Measurements from ENCODE around the gene SCNN1A. TPM values are rescaled to one million over a fixed set of nuclear protein-coding genes. Genes with fewer than 3 reads are reported as not detected.

SCNN1A gene
- total and polyA plus RNA-seq, 2 of the 4 experiments (the other 2 are of a cell fraction) = 0.41 TPM; not detected in 1

DNA sequence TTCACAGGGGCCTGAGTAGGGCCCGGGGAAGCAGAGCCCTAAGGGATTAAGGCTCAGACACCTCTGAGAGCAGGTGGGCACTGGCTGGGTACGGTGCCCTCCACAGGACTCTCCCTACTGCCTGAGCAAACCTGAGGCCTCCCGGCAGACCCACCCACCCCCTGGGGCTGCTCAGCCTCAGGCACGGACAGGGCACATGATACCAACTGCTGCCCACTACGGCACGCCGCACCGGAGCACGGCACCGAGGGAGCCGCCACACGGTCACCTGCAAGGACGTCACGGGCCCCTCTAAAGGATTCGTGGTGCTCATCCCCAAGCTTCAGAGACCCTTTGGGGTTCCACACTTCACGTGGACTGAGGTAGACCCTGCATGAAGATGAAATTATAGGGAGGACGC, 15.7 kb upstream of the SCNN1A start:
- Histone ChIP-seq H3K9ac (ENCODE audit: low read depth, low read length) (no peak overlapping the region), H3K4me2 (ENCODE audit: low read depth, low read length) (no peak overlapping the region), H3K9me1 (ENCODE audit: insufficient read depth, low read length) (peaks cover 19% of the 10 kb centered on the region; the same call in 1 of the 2 replicates), H3K36me3 (ENCODE audit: control insufficient read depth, insufficient read depth, low read length) (peaks cover 59% of the 10 kb centered on the region), H3K23ac (ENCODE audit: low read depth, low read length) (no peak overlapping the region), H3K4me3 (ENCODE audit: insufficient read depth, low read depth, low read length) (no peak overlapping the region), H2AFZ (replicated peaks; ENCODE audit: low read length, poor library complexity) (no peak overlapping the region), H3K27ac (ENCODE audit: insufficient read depth, low read length) (no peak overlapping the region), H2AK5ac (ENCODE audit: low read depth, low read length) (no peak overlapping the region), H3K4ac (ENCODE audit: low read depth, low read length) (no peak overlapping the region), H4K20me1 (ENCODE audit: insufficient read depth, low read length) (0 out of 2 replicates have a peak, but pooled peaks cover 3% of the 10 kb centered on the region), H3K79me1 (ENCODE audit: low read depth in 1 of 2, low read length in 2 of 2) (peaks cover 7 to 31% of the 10 kb centered on the region in 2 experiments; a peak in 2 of 4 replicates), H2BK120ac (ENCODE audit: low read depth, low read length) (no peak overlapping the region), H2BK20ac (ENCODE audit: low read depth, low read length) (no peak overlapping the region), H3K4me1 (ENCODE audit: control insufficient read depth, insufficient read depth, low read length) (peaks cover 2% of the 10 kb centered on the region; the same call in 1 of the 2 replicates), H4K91ac (ENCODE audit: insufficient read depth, low read depth, low read length) (no peak overlapping the region), H3K9me3 (ENCODE audit: control insufficient read depth, insufficient read depth, low read length) (no peaks in the 10 kb centered on the region), H2BK5ac (ENCODE audit: low read depth, low read length, poor library complexity, severe bottlenecking) (no peak overlapping the region), H3K18ac (ENCODE audit: low read depth, low read length) (no peak overlapping the region), H2AK9ac (replicated peaks; ENCODE audit: low read depth, low read length, poor library complexity) (no peak overlapping the region), H3K56ac (ENCODE audit: extremely low read depth, insufficient read depth, low read length) (no peak overlapping the region), H3K14ac (replicated peaks; ENCODE audit: low read depth, low read length) (no peak overlapping the region), H3K27me3 (ENCODE audit: control insufficient read depth, insufficient read depth, low read length) (no peaks in the 10 kb centered on the region), H4K5ac (ENCODE audit: low read depth, low read length) (no peak overlapping the region), H4K8ac (ENCODE audit: low read depth in 2 of 2, low read length in 2 of 2) (no peak overlapping the region), H2BK15ac (ENCODE audit: low read depth, low read length) (no peak overlapping the region)
- in situ Hi-C loops (cut with MboI; ENCODE audit: low sequenced_read_pairs) (no loop called here), dilution Hi-C loops (cut with HindIII; ENCODE audit: low sequenced_read_pairs, unreplicated experiment) (no loop called here), intact Hi-C loops (cut with micrococcal nuclease) (no loop called here)
- 100% methylated on average over 1 of the region's 17 CpGs; no CpG with 5 or more reads in 1 of the 2 experiments for WGBS, 2 experiments (ENCODE audit: extremely low coverage in 2 of 2, insufficient read length in 1 of 2)
- CTCF ChIA-PET = no interaction called here
- TSS peak; percentile 88 for BruUV-seq (replicated peaks)
- POLR2A ChIA-PET (ENCODE audit: unreplicated experiment) = no interaction called here
- ATAC-seq (ENCODE audit: low read depth) (no peak), DNase-seq (no peak)
- no peak for TF ChIP-seq NFE2L2 (IDR thresholded peaks at IDR 0.05; ENCODE audit: low read depth, low read length)
- TF ChIP-seq MAZ (IDR thresholded peaks at IDR 0.05; ENCODE audit: borderline replicate concordance, low read depth, low read length) = no peak
- TF ChIP-seq, protein P1, sequence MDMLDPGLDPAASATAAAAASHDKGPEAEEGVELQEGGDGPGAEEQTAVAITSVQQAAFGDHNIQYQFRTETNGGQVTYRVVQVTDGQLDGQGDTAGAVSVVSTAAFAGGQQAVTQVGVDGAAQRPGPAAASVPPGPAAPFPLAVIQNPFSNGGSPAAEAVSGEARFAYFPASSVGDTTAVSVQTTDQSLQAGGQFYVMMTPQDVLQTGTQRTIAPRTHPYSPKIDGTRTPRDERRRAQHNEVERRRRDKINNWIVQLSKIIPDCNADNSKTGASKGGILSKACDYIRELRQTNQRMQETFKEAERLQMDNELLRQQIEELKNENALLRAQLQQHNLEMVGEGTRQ (IDR thresholded peaks at IDR 0.05; ENCODE audit: low read depth, low read length) = no peak
- TF ChIP-seq CEBPB (IDR thresholded peaks at IDR 0.05; ENCODE audit: low read depth, low read length) = no peak
- TF ChIP-seq, protein P2, sequence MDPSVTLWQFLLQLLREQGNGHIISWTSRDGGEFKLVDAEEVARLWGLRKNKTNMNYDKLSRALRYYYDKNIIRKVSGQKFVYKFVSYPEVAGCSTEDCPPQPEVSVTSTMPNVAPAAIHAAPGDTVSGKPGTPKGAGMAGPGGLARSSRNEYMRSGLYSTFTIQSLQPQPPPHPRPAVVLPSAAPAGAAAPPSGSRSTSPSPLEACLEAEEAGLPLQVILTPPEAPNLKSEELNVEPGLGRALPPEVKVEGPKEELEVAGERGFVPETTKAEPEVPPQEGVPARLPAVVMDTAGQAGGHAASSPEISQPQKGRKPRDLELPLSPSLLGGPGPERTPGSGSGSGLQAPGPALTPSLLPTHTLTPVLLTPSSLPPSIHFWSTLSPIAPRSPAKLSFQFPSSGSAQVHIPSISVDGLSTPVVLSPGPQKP (IDR thresholded peaks at IDR 0.05; ENCODE audit: borderline replicate concordance, low read depth, low read length) = no peak
- no peak for TF ChIP-seq MXI1 (IDR thresholded peaks at IDR 0.05; ENCODE audit: borderline replicate concordance, low read depth, low read length)
- no peak for TF ChIP-seq FOS (IDR thresholded peaks at IDR 0.05; ENCODE audit: low read depth, low read length)

All from IMR-90 (cell line).